ENCODE results near the gene ADARB2.

Gene ADARB2

DNA sequence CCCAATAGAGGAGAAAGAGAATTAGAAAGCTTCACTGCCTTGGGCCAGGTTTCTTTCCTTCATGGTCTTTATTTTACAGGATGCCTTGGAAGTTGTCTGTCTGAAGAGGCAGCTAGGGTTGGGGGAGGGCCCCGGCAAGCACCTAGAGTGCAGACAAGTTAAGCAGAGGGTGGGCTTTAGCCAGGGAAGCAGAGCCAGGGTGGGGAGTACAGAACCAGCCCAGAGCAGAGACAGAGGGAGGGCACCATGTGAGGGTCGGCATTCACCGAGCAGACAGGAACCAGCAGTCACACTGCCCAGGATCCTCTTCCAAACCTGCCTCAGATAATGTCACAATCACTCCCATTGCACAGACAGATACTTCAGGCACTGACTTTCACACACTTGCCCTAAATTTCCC, 75.9 kb downstream of the ADARB2 start:
- DNase-seq = no peak

DNA sequence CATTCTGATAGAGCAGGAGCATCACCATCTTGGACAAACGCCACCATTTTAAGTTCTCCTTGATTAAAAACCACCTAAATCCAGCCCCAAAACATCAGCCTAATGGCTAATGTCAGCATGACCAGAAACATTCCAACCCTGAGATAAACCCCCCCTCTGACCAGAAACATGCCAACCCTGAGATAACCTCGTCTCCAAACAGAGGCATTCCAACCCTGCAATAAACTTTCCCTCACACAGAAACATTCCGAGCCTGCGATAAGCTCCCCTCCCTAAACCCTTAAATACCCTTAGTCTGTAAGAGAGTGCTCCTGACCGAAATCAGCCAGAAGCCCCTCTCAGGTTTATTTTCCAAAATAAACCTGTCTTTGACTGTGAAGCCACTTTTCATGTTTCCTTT, 76.5 kb downstream of the ADARB2 start:
- no peak for DNase-seq

DNA sequence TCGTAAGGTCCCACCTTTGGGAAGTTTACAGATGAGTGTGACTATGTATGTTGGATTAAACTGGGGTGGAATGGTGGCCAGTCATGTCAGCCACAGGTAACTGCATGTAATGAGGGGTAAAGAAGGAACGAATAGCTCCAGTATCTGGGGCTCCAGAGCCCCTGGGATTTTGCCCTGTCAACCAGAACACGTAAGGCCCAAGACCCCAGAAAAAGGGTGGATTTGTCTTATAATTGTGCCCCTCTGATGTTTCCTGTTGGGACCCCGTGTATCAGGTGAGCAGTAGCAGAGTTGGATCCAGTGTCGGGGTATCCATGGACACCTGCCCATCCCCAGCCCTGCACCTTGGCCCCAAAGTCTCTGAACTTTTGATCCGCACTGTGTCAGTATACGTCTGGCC, 76.9 kb downstream of the ADARB2 start:
- DNase-seq = no peak

DNA sequence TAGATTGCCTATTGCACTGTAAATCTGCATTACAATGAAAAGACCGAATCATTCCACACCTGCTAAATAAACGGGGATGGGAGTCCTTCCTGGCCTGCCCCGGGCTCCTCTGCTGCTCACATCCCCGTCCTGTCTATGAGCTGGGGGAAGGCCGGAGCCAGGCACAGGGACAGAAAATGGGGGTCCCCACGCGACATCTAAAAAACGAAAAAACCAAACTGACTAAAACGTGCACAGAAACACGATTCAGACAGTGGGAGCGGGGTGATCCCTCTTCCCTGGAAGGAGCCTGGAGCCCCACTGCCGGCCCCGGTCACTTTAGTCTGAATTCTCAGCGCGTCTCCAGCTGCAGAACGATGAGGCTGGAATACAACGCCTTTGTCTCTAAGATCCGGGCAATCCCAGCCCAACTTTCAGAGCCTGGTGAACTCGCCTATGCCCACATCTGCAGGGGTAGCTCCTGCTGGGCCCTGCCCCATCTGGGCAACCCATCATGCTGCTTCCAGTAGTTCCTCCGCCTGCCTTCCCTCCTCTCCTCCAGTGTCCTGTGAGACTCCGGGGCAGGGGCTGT, 78.0 kb downstream of the ADARB2 start:
- DNase-seq = no peak

DNA sequence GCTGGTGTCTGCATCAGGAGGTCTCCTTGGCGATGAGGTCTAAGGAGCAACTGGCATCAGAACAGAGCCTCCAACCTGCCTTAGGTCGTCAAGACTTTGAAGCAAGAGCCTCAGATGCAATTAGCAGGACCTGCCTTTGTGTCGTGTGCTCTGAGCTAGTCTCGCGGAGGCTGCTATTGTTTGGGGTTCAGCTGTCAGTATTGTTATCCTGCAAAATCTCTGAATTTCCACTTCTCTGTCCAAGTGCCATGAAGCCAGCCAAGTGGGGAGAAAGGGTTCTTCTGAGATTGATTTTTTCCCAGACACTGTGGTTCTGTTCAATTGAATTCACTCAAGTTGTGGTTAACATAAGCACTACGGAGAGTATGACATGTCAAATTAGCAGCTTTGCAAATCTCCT, 78.7 kb downstream of the ADARB2 start:
- no peak for DNase-seq

DNA sequence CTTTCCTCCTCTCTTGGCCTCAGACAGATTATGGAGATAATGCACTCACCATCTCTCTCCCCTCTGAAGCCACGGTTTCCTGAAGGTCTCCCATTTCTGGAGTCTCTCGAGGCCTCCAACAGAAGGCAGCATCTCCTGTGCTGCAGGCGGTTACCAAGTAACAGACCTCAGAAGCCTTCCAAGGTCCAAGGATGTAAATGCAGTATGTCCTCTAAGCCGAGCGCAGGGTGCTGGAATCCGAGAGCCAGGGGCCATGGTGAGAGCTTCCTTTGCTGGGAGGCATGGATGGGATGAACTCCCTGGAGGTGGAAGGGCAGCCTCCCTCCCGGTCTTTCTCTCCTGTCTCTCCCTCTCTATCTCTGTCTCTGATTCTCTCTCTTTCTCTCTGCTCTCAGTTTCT, 79.8 kb downstream of the ADARB2 start:
- DNase-seq = no peak

DNA sequence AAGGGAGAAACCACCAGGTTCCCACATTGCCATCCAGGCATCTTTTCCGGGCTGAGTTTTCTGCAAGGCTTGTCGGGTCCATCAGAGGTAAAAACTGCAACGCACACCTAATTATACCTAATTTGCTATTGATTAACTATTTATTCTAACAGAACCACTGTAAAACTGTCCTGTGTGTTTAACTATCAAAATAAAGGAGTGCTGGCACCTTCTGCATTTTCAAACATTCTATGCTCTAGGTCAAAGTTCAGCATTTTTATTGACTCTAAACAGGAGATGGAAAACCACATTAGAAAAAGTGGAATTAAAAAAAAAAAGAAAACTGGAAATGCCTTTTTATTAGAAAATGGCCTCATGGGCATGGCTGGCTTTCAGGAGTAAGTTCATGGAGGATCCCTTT, 82.0 kb downstream of the ADARB2 start:
- no peak for DNase-seq

DNA sequence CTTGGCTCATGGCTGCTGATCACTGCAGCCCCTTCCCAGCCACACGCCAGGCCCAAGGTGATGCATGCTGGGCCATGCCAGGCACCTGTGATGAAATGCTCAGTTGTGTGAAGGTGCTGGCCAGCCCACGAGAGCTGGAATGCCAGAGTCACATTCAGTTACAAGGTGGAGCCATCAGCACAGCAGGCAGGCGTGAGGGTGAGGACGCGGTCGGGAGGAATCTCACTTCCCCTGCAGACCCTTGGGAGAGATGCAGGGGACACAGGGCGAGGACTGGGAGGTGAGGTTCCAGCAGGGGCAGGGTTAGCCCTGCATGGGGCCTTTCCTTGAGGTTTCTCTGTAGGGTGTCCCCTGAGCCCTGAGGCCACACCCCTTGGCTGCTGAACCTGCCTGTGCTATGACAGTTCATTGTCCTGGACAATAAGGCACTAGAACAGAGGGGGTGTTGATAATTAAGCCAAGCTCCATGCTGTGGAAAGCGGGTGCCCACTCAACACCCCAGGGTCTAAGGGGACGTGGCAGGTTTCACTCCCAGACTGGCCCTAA, 82.4 kb downstream of the ADARB2 start:
- no peak for DNase-seq

DNA sequence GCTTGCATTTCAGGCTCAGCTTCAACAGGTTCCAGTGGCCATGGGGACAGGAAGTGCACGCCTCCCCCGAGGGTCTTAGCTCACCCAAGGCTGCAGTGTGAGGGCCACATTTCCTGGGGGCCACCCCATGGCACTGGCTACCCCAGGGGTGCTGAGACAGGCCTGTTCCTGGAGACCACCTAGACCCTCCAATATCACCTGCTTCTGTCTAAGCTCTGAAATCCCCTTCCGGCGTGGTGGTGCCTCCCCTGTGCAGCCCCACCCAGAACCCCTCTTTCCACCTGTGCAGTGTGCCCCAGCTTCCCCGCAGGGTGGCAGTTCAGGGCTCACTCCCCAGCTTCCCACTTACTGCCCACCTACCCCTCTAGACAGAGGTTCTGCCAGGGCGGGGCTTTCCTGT, 83.1 kb downstream of the ADARB2 start:
- DNase-seq = no peak

DNA sequence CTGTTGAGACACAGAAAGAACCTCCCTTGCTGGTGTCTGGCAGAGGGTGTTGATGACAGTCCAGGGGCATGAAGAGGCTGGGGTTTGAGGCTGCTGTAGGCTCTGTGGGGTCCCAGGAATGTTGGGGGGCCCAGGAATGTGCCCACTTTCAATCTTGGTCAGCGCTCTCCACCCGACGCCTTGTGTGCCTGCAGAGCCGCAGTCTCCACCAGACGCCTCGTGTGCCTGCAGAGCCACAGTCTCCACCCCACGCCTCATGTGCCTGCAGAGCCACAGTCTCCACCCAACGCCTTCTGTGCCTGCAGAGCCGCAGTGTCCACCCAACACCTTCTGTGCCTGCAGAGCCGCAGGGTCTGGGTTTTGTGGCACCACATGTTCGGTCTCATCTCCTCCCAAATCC, 84.0 kb downstream of the ADARB2 start:
- no peak for DNase-seq

DNA sequence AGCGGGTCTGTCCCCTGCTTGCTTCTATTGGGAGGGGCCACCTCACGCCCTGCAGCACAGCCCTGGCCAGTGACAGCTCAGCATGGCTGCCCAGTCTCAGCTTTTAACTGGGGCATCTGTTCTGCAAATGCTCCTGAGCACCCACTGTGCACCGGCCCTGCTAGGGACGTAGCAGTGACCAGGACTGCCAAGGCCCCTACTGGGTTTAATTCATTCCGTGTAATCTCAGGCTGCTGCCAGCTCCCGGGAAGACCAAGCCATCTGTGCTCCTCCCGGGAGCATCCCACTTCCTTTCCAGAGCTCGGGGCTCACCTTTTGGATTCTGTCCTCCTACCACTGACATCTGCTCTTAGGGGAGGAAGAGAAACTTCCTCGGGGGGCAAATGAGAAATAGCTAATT, 85.2 kb downstream of the ADARB2 start:
- DNase-seq = no peak

DNA sequence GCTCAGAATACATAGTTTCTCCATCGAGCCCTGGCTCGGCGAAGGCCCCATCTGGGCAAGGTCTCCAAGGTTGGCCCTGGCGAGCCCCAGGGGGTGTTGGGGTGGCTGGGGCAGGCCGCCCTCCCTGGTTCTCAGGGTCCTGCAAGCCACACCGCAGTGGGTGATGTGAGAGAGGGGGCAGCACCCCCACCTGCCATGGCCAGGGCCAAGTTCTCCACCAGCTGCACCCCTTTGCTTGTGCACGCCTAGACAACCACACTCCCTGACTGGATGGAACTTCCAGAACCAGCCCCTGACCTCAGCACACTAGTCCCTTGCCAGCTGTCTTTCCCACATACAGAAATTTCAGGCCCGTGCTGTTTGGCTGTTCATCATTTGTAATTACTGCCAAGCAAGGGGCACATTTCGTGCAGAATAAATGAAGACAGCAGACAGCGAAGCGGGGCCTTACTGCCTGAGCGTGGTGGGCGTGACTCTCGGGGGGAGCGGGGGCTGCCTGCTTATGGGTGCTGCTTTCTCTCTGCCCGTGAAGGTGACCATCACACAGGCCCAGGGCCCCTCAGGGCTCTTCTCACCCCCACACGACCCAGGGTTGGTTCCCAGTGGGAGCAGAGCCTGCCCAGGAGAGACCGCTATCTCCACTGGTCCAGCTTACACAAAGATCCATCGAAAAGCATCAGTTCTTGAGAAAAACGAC, 85.9 kb downstream of the ADARB2 start:
- no peak for DNase-seq

DNA sequence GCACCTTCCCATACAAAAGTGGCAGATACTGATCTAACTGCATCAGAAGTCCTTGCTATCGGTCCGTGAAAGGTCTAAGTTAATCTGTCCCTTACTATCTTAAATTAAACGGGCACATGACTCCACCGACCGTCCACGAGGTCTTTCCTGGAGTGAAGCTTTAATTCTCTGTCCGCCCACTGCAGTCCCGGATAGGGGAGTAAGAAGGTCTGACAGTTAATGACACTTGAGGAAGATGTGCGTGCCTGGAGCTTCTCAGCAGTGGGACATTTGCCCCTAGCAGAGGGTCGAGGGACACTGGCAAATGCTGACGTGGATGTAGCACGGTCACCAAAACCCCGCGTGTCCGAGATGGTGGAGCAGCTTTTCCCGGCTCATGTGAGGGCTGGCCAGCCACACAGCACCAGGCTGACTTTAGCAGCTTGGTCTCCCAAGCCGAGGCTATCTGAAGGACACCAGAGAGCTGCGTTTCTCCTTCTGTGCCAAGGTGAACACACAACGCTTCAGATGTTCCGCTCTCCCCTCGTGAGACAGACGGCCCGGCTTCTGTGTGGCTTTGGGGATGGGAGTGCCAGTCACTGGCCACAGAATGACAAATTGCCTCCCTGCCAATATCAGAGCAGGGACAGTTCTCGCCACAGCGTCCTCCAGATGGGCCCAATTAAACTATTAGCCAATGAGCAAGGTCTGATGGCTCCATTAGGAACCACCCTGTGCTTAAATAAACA, 86.6 kb downstream of the ADARB2 start:
- no peak for DNase-seq

DNA sequence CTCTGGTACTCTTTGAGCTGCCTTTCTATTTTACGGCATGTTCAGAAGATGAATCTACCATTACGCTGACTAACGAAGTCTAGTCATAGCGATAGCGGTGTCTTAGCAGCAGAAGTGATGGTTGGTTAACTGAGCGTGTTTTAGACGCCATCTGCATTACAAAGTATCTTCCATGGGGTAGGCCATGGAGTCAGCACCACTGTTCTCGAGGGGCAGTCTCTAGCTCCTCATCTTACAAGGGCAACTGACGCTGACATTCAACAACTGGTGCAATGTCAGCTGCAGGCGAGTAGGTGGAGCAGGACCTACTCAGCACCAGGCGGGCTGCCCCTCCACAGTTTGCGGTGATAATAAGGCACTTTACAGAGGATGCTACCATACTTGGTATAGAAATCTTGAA, 88.7 kb downstream of the ADARB2 start:
- DNase-seq = no peak

DNA sequence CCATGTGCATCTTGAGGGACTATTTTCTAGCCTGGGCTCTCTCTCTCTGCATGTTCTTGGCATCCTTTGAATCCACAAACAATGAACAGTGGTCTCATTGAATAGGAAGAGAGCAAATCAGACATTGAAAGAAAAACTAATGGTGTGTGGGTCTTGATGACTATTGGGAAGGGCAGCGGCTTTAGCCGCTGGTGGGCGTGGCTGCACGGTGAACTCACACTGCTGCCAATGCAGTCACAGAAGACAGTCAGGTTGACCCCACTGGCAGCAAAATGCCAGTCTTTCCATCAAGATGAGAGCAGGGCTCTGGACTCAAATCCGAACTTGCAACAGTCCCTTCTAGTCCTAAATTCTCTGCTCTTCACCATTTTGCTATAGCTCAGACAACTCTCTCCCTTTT, 91.0 kb downstream of the ADARB2 start:
- no peak for DNase-seq

DNA sequence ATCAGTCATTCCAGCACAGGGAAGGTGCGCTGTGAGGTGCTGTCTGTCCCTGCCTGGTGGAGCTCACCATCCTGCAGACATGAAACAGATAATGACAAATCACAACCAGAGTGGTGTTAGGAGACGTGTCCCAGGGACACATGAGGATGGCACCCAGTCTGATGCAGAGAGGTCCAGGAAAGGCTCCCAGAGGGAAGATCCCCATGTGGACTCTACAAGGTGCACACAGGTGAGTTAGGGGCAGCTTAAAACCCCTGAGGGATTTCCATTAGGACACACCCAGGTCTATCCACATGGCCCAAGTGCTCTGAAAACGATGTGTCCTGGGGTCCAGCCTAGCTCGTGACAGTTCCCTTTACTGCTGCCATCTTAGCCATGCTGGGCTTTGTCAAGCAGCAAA, 91.4 kb downstream of the ADARB2 start:
- DNase-seq = no peak

DNA sequence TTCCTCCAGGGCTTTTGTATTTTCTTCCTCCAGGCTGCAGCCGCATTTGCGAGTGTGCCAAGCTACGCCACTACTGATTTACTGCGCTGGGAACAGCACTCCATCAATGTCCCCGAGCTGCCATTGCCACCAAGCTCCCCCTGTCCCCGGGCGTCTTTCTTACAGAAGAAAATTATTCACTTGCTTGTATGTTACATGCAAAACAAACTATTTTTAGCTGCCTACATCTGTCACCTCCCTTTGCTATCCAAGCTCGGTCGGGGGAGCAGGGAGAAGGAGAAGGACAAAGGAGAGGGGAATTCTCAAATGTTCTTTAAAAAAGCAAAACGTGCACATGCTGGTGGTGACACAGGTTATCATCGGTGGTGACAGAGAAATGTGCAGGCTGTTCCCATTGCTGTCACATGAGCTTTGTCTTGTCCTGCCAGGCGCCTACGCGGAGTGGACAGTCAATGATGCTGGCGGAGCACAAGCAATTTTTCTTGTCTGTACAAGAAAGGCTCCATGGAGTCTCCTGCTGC, 93.1 kb downstream of the ADARB2 start:
- DNase-seq = no peak

DNA sequence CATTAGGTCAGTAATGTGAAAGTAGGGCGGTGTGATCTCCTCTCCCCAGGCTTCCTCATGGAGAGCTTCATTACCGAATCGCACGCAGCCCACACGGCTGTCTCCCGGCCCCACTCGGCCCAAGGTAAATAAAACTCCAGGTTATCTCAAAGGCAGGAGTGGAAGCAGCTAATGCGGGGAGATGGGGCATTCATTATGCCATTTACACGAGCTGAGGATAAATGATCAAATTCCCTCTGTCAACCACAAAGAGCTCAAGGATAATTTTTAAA, 93.5 kb downstream of the ADARB2 start:
- DNase-seq = no peak

DNA sequence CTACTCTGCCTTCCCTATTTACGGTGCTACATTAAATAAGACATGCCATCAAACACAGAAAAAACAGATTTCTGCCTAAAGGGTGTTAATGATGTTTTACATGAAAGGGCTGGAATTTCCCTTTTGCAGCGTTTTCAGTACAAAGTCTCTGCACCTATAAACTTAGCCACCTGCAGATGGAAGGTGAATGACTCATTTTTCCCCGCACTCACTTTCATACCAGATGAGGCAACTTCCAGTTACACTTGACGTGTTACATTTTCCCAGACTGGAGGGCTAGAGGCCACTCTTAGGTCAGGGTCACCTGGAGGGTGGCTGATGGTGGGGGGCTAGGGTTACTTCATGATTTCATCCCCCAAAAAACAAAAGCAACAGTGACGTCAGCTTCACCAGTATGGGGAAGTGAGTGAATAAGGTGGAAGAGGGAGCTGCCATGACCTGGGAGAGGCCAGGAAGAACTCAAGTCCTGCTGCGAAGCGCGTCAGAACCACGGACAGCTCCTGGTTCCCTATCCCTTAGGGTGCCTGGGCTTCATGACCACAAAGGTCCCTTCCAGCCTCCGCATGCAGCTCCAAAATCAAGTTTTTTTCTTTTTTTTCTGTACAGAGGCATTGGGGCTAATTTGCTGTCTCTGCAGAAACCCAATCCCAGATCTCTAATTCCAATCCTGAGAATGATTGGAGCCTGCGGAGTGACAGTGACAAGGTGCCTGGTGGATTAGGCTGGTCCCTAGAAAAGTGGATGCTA, 94.0 kb downstream of the ADARB2 start:
- no peak for DNase-seq

DNA sequence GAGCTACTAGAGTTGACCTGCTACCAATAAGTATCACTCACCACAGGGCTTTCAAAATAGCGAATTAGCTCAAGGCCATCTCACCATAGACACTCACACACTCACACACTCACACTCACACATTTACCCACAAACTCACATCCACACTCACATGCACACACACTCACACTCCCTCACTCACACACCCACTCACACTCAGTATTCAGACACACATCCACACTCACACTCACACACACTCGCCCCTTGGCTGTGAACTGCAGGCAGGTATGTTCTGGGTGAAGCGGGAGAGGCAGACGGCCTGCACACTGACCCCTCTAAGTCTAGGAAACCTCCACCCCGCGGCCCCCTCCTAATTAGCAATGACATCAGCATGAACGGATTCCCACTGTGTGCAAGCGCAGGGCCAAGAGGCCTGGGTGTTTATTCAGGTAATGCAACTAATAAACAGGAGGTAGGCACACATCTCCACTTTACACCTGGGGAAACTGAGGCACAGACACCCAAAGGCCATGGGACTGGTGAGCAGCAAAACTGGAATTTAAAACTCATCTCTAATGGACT, 94.6 kb downstream of the ADARB2 start:
- DNase-seq = no peak

DNA sequence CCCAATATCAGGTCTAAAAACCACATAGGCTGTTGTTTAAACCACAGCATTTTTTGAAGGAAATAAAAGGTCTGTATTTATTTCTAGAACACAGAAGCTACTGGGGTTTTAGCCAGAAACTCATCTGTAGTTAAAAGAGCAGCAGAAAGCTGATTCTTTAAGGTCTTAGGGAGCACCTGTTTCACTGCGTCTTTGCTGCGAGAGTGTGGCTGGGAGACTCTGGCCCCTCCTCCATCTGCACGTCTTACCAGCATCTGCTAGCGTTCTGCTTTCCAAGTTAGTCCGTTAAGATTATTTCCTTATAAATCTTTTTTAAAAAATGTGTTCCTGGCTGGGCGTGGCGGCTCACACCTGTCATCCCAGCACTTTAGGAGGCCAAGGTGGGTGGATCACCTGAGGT, 95.9 kb downstream of the ADARB2 start:
- no peak for DNase-seq

DNA sequence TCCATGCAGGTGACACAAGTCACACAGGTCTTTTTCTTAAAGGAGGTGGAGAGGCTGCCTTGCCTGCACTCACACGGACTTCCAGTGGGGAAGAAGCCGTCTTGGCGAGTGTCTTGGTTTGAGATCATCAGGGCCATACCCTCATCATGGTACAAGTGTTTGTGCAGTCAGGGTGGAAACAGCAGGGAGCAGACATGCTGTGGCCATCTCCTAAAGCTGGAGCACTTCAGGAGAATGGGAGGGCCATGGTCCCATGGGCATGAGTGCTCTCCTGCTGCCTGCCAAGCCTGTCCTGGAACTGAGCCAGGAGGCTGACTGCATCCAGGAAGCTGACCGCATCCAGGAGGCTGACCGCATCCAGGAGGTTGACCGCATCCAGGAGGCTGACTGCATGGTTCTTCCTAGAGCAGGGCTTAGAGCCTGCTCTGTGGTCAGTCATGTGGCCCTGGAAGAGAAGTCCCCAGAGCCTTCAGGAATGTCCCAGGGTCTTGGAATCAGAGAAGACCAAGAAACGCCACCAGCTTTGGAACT, 98.4 kb downstream of the ADARB2 start:
- no peak for DNase-seq

DNA sequence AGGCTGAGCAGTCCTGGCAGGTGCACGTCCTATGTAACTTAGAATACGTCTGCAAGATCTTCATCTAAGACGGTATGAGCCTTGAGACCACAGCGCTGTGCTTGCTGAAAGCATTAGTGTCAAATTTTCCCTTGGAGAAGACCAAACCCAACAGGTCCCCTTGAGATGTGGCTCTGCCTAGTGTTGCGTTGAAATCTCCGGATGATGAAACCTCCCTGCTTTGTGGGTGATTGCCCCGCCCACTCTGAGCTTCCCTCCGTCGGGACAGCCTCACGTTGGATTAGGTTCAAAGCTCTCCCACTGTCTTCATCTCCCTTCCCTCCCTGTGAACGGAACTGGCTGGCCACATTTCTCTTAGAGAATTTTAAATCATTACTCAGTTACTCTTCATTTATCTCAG, 102.0 kb downstream of the ADARB2 start:
- no peak for DNase-seq
